H9 (cell line): ENCODE data around the gene UPK1A. TPM values are rescaled to one million over a fixed set of nuclear protein-coding genes. Genes with fewer than 3 reads are reported as not detected.
A peak's percentile ranks its signal among the peaks of the same experiment; 100 is the strongest.

Experiments used
- DNase-seq: peaks from one replicate; pipeline ENCODE4 v3.0.0-alpha.2; 2017
- H2AFZ ChIP-seq: one replicate; pipeline ENCODE4 v1.6.1; 2013; ENCODE audit warnings: mild to moderate bottlenecking, low read length, control low read depth, moderate library complexity
- H2AK5ac ChIP-seq: 2 replicates; pipeline ENCODE4 v1.6.1; 2013; ENCODE audit warnings: low read length, control low read depth, mixed read lengths; ENCODE audit not compliant: insufficient read length
- H2BK120ac ChIP-seq: one replicate; pipeline ENCODE4 v1.6.1; 2013; ENCODE audit warnings: low read depth, mild to moderate bottlenecking, low read length, control low read depth, inconsistent platforms; ENCODE audit not compliant: poor library complexity, severe bottlenecking
- H2BK12ac ChIP-seq: 2 replicates; pipeline ENCODE4 v1.6.1; 2013; ENCODE audit warnings: low read length, control low read depth, mixed read lengths, low read depth; ENCODE audit not compliant: insufficient read length
- H2BK15ac ChIP-seq: 2 replicates; pipeline ENCODE4 v1.6.1; 2013; ENCODE audit warnings: low read depth, low read length, control low read depth
- H2BK20ac ChIP-seq: one replicate; pipeline ENCODE4 v1.6.1; 2013; ENCODE audit warnings: low read depth, mild to moderate bottlenecking, low read length, control low read depth, inconsistent platforms; ENCODE audit not compliant: poor library complexity, severe bottlenecking
- H2BK5ac ChIP-seq: 2 replicates; pipeline ENCODE4 v1.6.1; 2013; ENCODE audit warnings: low read length, control low read depth, mixed read lengths; ENCODE audit not compliant: insufficient read length
- H3K14ac ChIP-seq: 2 replicates; pipeline ENCODE4 v1.6.1; 2013; ENCODE audit warnings: low read length, control low read depth; ENCODE audit not compliant: insufficient read depth
- H3K18ac ChIP-seq: 2 replicates; pipeline ENCODE4 v1.6.1; 2013; ENCODE audit warnings: low read depth, mild to moderate bottlenecking, mixed read lengths, low read length, control low read depth; ENCODE audit not compliant: insufficient read length
- H3K23ac ChIP-seq: 2 replicates; pipeline ENCODE4 v1.6.1; 2013; ENCODE audit warnings: low read length, control low read depth, mixed read lengths, low read depth; ENCODE audit not compliant: insufficient read length
- H3K23me2 ChIP-seq: 2 replicates; pipeline ENCODE4 v1.6.1; 2013; ENCODE audit warnings: low read depth, mild to moderate bottlenecking, mixed read lengths, low read length, control low read depth; ENCODE audit not compliant: insufficient read length, poor library complexity, severe bottlenecking
- H3K27ac ChIP-seq: 2 replicates; pipeline ENCODE4 v1.5.1; 2013; ENCODE audit warnings: low read length, control low read depth, mixed read lengths, low read depth; ENCODE audit not compliant: insufficient read length
- H3K27me3 ChIP-seq: 2 replicates; pipeline ENCODE4 v1.6.1; 2013; ENCODE audit warnings: low read length, control low read depth, inconsistent platforms; ENCODE audit not compliant: insufficient read depth
- H3K4ac ChIP-seq: 2 replicates; pipeline ENCODE4 v1.6.1; 2013; ENCODE audit warnings: low read depth, mild to moderate bottlenecking, control low read depth, inconsistent platforms, low read length, moderate library complexity
- H3K4me1 ChIP-seq: 2 replicates; pipeline ENCODE4 v1.6.1; 2013; ENCODE audit warnings: low read length, control low read depth, inconsistent platforms; ENCODE audit not compliant: insufficient read depth
- H3K4me2 ChIP-seq: 2 replicates; pipeline ENCODE4 v1.6.1; 2013; ENCODE audit warnings: low read length, control low read depth, mixed read lengths; ENCODE audit not compliant: insufficient read length, insufficient read depth
- H3K56ac ChIP-seq: 2 replicates; pipeline ENCODE4 v1.6.1; 2013; ENCODE audit warnings: low read depth, mild to moderate bottlenecking, mixed read lengths, low read length, control low read depth; ENCODE audit not compliant: insufficient read length
- H3K79me1 ChIP-seq: 2 replicates; pipeline ENCODE4 v1.6.1; 2013; ENCODE audit warnings: low read depth, mild to moderate bottlenecking, moderate library complexity, low read length, control low read depth, inconsistent platforms; ENCODE audit not compliant: insufficient read depth, poor library complexity, severe bottlenecking
- H3K79me2 ChIP-seq: 2 replicates; pipeline ENCODE4 v1.6.1; 2013; ENCODE audit warnings: low read length, control low read depth, inconsistent platforms; ENCODE audit not compliant: insufficient read depth
- H3K9ac ChIP-seq: 2 replicates; pipeline ENCODE4 v1.6.1; 2013; ENCODE audit warnings: low read length, control low read depth, mixed read lengths; ENCODE audit not compliant: insufficient read length; ENCODE audit errors: extremely low read depth
- H3K9me3 ChIP-seq: one replicate; pipeline ENCODE4 v1.6.1; 2013; ENCODE audit warnings: low read depth, low read length, inconsistent platforms; ENCODE audit not compliant: control insufficient read depth
- H3T11ph ChIP-seq: one replicate; pipeline ENCODE4 v1.6.1; 2013; ENCODE audit warnings: mild to moderate bottlenecking, low read length, control low read depth, inconsistent platforms
- H4K20me1 ChIP-seq: one replicate; pipeline ENCODE4 v1.6.1; 2013; ENCODE audit not compliant: control insufficient read depth, insufficient read length, insufficient read depth
- H4K5ac ChIP-seq: 2 replicates; pipeline ENCODE4 v1.6.1; 2013; ENCODE audit warnings: low read depth, mild to moderate bottlenecking, mixed read lengths, low read length, control low read depth; ENCODE audit not compliant: insufficient read length
- H4K8ac ChIP-seq: replicated peaks from 2 replicates; pipeline ENCODE4 v1.6.1; 2013; ENCODE audit warnings: low read length, control low read depth, mixed read lengths, low read depth; ENCODE audit not compliant: insufficient read length
- H4K91ac ChIP-seq: 2 replicates; pipeline ENCODE4 v1.6.1; 2013; ENCODE audit warnings: low read depth, mild to moderate bottlenecking, moderate library complexity, mixed read lengths, low read length, control low read depth; ENCODE audit not compliant: insufficient read length
- H3K27ac Mint-ChIP-seq, 3 experiments: 2 replicates in 2 of 3; 3 replicates in 1 of 3; pipeline ENCODE4 v1.8.0; 2020 to 2021; ENCODE audit warnings: mixed read lengths in 3 of 3, mild to moderate bottlenecking in 1 of 3, moderate library complexity in 1 of 3
- H3K27me3 Mint-ChIP-seq: 2 replicates; pipeline ENCODE4 v1.8.0; 2021; ENCODE audit warnings: low read depth, mild to moderate bottlenecking, moderate library complexity, mixed read lengths
- H3K36me3 Mint-ChIP-seq, 3 experiments: 2 replicates in 2 of 3; 3 replicates in 1 of 3; pipeline ENCODE4 v1.8.0; 2020 to 2021; ENCODE audit warnings: low read depth in 3 of 3, mixed read lengths in 3 of 3; ENCODE audit not compliant: insufficient read depth in 1 of 3
- H3K4me1 Mint-ChIP-seq, 2 experiments: 2 replicates each; pipeline ENCODE4 v1.8.0; 2020; ENCODE audit warnings: mixed read lengths in 2 of 2
- H3K4me3 Mint-ChIP-seq, 2 experiments: 2 replicates in 1 of 2; 3 replicates in 1 of 2; pipeline ENCODE4 v1.8.0; 2020 to 2021; ENCODE audit warnings: mild to moderate bottlenecking in 2 of 2, mixed read lengths in 2 of 2, moderate library complexity in 1 of 2
- H3K9me3 Mint-ChIP-seq, 2 experiments: 2 replicates in 1 of 2; 3 replicates in 1 of 2; pipeline ENCODE4 v1.8.0; 2020; ENCODE audit warnings: mild to moderate bottlenecking in 2 of 2, mixed read lengths in 2 of 2, moderate library complexity in 1 of 2
- CTCF ChIP-seq: fragments of 200-600 bp; sonication (generic); conservative IDR thresholded peaks from 3 replicates; pipeline ENCODE4 v1.8.0; 2021; ENCODE audit warnings: antibody characterized with exemption, mild to moderate bottlenecking
- WGBS: extraction: QIAGEN DNeasy Blood & Tissue Kit; methylation state at CpG from one replicate; pipeline ENCODE4 v1.1.7; 2013; ENCODE audit warnings: missing lambda C conversion rate, low lambda C conversion rate, mixed read lengths; ENCODE audit not compliant: insufficient read length; ENCODE audit errors: extremely low coverage; 5-methylcytosine and 5-hydroxymethylcytosine counted together
- total RNA-seq: library from RNA; stranded (reverse); gene quantifications from 2 replicates; pipeline ENCODE4 v1.2.1, GENCODE V29; 2021

The UPK1A gene
- total RNA-seq, 1 experiment from 2014 or later: 4.3 TPM

DNA sequence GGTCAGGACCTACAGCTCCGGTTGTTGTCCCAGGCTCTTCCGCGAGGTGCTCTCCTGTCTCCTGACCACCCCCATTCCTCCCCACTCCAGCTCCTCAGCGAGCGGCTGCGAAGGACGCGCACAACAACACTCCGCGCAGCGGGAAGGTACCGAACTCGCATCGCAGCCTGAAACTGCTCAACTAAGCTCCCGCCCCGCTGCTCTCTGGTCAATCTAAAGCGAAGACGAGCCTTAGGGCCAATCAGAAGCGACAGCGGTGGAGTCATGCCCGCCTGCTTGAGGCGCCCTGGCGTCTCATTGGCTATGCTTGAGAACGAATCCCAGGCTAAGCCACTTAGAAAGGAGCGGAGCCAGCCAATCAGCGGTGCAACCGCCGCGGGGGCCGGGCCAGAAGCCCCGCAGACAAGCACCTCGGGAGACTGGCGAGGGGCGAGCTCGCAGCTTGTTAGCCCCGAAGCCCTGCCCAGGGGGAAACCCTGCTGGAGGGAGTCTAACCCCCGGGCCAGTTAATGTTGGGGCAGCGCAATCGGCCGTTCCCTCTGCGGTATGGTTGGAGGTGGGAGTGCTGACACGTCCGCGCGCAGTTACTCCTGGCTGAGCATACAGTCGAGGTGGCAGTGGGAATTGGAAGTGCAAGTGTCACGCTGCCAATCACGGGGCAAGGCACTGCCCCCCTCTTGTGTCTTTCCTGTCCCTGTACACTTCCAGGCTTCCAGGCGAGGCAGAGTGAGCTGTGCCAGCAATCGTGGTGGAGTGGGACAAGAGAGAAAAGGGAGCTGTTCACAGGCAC is 36.1 kb downstream of the UPK1A start:
- H3K27me3 Mint-ChIP-seq: peaks cover 40% of the 10 kb centered on the region
- Histone ChIP-seq H2AK5ac (no peak overlapping the region), H2BK20ac (no peak overlapping the region), H2BK5ac (no peak overlapping the region), H3K4me1 (no peaks in the 10 kb centered on the region), H2BK15ac (no peak overlapping the region), H3K79me1 (no peaks in the 10 kb centered on the region), H3K9ac (peak overlapping the region; percentile 46), H3K27me3 (no peaks in the 10 kb centered on the region), H2BK12ac (no peak overlapping the region), H3K79me2 (no peaks in the 10 kb centered on the region), H4K91ac (no peak overlapping the region), H3K27ac (no peak overlapping the region), H3K4ac (no peak overlapping the region), H3K9me3 (no peaks in the 10 kb centered on the region), H3T11ph (no peak overlapping the region), H3K23ac (no peak overlapping the region), H4K8ac (no peak overlapping the region), H4K20me1 (no peaks in the 10 kb centered on the region), H3K4me2 (peak overlapping the region; percentile 46), H3K23me2 (peaks cover 4% of the 10 kb centered on the region), H3K56ac (no peak overlapping the region), H4K5ac (no peak overlapping the region), H3K18ac (no peak overlapping the region), H2AFZ (no peak overlapping the region), H2BK120ac (no peak overlapping the region), H3K14ac (peak overlapping the region; percentile 84; the same call in 1 of the 2 replicates)
- peak overlapping the region; percentile 14 to 97 (median 95); a peak in 5 of 7 replicates for H3K27ac Mint-ChIP-seq
- peaks cover 0 to 4% of the 10 kb centered on the region in 2 experiments; a peak in 1 of 5 replicates for H3K9me3 Mint-ChIP-seq
- DNase-seq: peak; percentile 99
- peak overlapping the region; percentile 70 to 95 for H3K4me3 Mint-ChIP-seq
- TF ChIP-seq CTCF: 0 out of 3 replicates have a peak, but pooled peaks have one; percentile 3
- H3K36me3 Mint-ChIP-seq: no peaks in the 10 kb centered on the region
- peaks cover 3 to 7% of the 10 kb centered on the region in 2 experiments for H3K4me1 Mint-ChIP-seq
- WGBS: no CpG with 5 or more reads among the region's 50 CpGs
